ENCODE data around the gene RAB4A. TPM values are rescaled to one million over a fixed set of nuclear protein-coding genes. Genes with fewer than 3 reads are reported as not detected.
"Not testable (repeated sequence)": the region's sequence is repeated elsewhere in the genome, so short reads cannot be mapped to it uniquely, and the experiment has no call there.

The RAB4A gene
- total RNA-seq, 2 experiments from 2014 or later = 22.9 to 25.9 TPM

DNA sequence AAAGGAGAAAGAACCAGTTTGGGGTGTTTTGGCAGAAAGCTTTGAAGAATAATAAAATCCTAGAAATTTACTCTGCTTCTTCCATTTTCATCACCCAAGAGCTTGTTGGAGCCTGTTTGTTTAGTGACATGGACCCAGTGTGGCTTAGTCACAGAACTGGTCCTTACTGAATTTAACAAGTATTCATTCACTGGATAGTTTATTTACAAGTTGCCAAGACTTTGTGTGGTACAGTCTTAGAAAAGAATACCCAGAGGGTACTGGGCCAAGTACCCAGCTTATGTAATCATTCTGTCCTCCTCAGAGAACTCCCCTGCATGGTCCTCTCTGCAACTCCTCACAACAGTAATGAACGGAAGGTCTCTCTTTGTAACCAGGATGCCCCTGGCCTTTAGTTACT lies 16.4 kb downstream of the RAB4A start:
- POLR2A ChIA-PET = no interaction called here
- H3K4me3 Mint-ChIP-seq = no peak overlapping the region
- no peaks in the 10 kb centered on the region for H3K27me3 Mint-ChIP-seq
- intact Hi-C loops (cut with micrococcal nuclease) = no loop called here
- H3K4me1 Mint-ChIP-seq (ENCODE audit: low read depth) = peaks cover 38% of the 10 kb centered on the region
- no peak for DNase-seq
- H3K27ac Mint-ChIP-seq = no peak overlapping the region
- H3K36me3 Mint-ChIP-seq = peaks cover 28% of the 10 kb centered on the region
- CTCF ChIA-PET = no interaction called here
- H3K9me3 Mint-ChIP-seq = no peaks in the 10 kb centered on the region

DNA sequence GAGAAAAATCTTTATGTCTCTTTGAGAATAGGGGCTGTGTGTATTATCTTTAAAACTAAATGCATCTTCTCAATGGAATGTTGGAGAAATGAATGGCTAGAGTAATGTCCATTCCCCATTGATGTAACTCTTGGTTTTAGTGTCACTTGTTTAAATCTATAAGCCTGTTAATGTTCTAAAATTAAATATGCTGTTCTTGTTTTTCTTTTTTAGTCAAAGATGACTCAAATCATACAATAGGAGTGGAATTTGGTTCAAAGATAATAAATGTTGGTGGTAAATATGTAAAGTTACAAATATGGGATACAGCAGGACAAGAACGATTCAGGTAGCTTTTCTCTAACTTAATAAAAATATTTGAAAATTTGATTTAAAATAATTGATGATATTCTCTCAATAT lies 17.6 kb downstream of the RAB4A start:
- POLR2A ChIA-PET = no interaction called here
- CTCF ChIA-PET = no interaction called here
- intact Hi-C loops (cut with micrococcal nuclease) = no loop called here
- H3K9me3 Mint-ChIP-seq = no peaks in the 10 kb centered on the region
- H3K27me3 Mint-ChIP-seq = no peaks in the 10 kb centered on the region
- H3K27ac Mint-ChIP-seq = no peak overlapping the region
- DNase-seq = no peak
- no peak overlapping the region for H3K4me3 Mint-ChIP-seq
- peaks cover 32% of the 10 kb centered on the region for H3K4me1 Mint-ChIP-seq (ENCODE audit: low read depth)
- H3K36me3 Mint-ChIP-seq = peaks cover 24% of the 10 kb centered on the region

DNA sequence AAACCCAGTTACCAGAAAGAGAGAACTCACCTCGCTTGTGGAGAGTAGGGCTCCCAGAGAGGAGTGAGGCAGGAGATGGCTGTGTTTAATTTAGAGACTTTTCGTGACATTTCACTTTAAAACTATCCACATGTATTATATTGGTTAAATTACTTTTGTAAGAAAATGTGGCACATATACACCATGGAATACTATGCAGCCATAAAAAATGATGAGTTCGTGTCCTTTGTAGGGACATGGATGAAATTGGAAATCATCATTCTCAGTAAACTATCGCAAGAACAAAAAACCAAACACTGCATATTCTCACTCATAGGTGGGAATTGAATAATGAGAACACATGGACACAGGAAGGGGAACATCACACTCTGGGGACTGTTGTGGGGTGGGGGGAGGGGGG lies 20.8 kb downstream of the RAB4A start:
- H3K36me3 Mint-ChIP-seq = peaks cover 22% of the 10 kb centered on the region
- CTCF ChIA-PET = interaction anchor here (1.8 kb wide), 1 partner anchor 33 kb away, joined by 5 read pairs; no protein-coding TSS in a partner anchor

DNA sequence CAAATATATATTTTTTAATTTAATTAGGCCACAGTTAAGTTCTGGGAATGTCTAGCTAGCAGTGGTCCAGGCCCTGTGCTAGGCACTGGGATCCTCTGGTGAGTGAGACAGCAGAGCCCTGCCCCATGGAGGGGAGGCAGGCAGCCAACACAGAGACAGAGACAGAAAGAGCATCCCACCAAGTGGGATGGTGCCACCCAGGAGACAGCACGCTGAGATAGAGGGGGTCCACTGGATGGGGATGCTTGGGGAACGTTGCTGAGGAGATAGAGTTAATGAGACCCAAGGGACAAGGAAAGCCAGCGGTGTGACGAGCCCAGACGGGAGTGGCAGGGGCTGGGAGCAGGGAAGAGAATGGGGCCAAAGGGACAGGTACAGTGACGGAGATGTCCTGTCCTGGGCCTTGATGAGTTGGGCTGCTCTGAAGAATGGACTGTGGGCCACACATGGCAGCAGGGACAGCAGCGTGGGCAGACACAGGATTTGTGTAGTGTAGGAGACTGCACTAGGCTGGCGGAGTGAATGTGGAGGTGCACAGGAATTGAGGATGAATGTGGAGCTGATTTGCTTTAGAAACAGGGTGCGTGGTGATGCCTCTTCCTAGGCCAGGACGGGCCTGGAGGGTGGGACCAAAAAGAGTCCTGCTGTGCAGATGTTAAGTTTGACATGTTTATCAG lies 22.8 kb downstream of the RAB4A start:
- POLR2A ChIA-PET = no interaction called here
- Mint-ChIP-seq H3K4me1 (ENCODE audit: low read depth) (no peaks in the 10 kb centered on the region), H3K4me3 (no peak overlapping the region), H3K36me3 (peaks cover 18% of the 10 kb centered on the region), H3K27ac (no peak overlapping the region), H3K27me3 (no peaks in the 10 kb centered on the region), H3K9me3 (no peaks in the 10 kb centered on the region)
- intact Hi-C loops (cut with micrococcal nuclease) = loop anchor here (1.0 kb wide), 1 partner anchor 43 kb away; no protein-coding TSS in a partner anchor
- CTCF ChIA-PET = no interaction called here
- DNase-seq = no peak

More for the DNA sequence above, 20.8 kb downstream of the RAB4A start:
- H3K27me3 Mint-ChIP-seq; POLR2A ChIA-PET; DNase-seq; intact Hi-C loops (cut with micrococcal nuclease); H3K9me3 Mint-ChIP-seq; H3K4me3 Mint-ChIP-seq; H3K27ac Mint-ChIP-seq: not testable (repeated sequence)
- H3K4me1 Mint-ChIP-seq (ENCODE audit: low read depth) = peaks cover 14% of the 10 kb centered on the region

DNA sequence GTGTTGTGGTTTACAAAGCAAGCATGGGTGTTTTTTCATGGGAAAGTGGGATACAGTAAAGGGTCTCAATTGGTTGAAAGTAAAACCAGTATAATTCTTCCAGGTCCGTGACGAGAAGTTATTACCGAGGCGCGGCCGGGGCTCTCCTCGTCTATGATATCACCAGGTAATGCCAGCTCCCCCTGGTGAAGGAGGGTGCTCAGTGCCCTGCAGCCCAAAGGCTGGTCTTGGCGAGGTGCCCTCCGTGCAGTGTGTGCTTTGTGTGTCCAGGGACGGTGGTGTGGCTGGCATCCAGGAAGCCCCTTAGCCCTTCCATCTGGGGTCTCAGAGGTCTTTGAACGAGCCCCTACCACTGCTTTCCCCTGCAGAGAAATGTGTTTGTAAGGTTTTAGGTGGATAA lies 24.8 kb downstream of the RAB4A start:
- Mint-ChIP-seq H3K27me3 (no peaks in the 10 kb centered on the region), H3K4me1 (ENCODE audit: low read depth) (no peaks in the 10 kb centered on the region), H3K4me3 (no peak overlapping the region), H3K36me3 (peaks cover 21% of the 10 kb centered on the region), H3K9me3 (no peaks in the 10 kb centered on the region), H3K27ac (no peak overlapping the region)
- CTCF ChIA-PET = interaction anchor here (1.2 kb wide), 1 partner anchor 68 kb away, joined by 4 read pairs; no protein-coding TSS in a partner anchor
- DNase-seq = no peak
- POLR2A ChIA-PET = no interaction called here
- intact Hi-C loops (cut with micrococcal nuclease) = no loop called here

DNA sequence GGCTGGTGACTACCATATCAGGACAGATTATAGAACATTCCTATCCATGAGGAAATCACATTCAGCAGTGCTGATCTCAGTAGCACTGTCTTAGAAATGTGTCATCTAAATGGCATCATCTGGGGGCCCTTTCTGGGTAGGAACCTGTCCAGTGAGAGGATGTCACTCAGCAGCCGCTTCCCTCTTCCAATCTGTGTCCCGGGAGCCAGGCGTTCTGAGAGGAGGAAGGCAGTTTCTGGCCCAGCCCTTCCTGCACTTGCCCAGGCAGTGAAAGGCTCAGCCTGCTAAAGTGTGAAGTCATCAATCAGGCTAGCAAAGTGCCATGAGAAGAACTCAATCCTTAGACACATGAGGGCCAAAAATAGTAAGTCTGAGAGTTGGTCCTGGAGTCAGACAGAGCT lies 25.6 kb downstream of the RAB4A start:
- peaks cover 16% of the 10 kb centered on the region for H3K36me3 Mint-ChIP-seq
- no peaks in the 10 kb centered on the region for H3K4me1 Mint-ChIP-seq (ENCODE audit: low read depth)
- DNase-seq = no peak
- H3K27ac Mint-ChIP-seq = no peak overlapping the region
- intact Hi-C loops (cut with micrococcal nuclease) = no loop called here
- ChIA-PET CTCF (interaction anchor here (1.2 kb wide), 1 partner anchor 69 kb away, joined by 4 read pairs; no protein-coding TSS in a partner anchor), POLR2A (no interaction called here)
- H3K4me3 Mint-ChIP-seq = no peak overlapping the region
- H3K27me3 Mint-ChIP-seq = no peaks in the 10 kb centered on the region
- no peaks in the 10 kb centered on the region for H3K9me3 Mint-ChIP-seq

DNA sequence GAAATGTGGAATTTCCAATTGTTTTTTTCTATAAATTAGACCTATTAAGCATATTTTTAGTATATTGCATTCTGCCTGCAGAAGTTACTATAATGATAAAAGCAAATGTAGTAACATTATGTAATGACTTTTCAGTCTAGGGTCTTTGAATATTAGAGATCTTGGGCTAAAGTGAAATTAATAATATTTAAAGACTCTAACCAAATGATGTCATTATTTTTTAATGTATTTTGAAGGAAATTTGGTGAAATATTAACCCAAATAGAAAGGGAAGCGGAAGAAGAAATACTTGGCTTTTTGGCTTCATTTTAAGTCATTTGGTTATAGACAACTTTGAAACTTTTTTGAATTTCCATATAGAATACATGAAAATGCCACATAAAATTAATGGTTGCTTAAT lies 26.8 kb downstream of the RAB4A start:
- ChIA-PET POLR2A (no interaction called here), CTCF (no interaction called here)
- no peaks in the 10 kb centered on the region for H3K4me1 Mint-ChIP-seq (ENCODE audit: low read depth)
- H3K27me3 Mint-ChIP-seq = no peaks in the 10 kb centered on the region
- no peak for DNase-seq
- intact Hi-C loops (cut with micrococcal nuclease) = no loop called here
- no peak overlapping the region for H3K4me3 Mint-ChIP-seq
- H3K9me3 Mint-ChIP-seq = no peaks in the 10 kb centered on the region
- H3K27ac Mint-ChIP-seq = no peak overlapping the region
- peaks cover 16% of the 10 kb centered on the region for H3K36me3 Mint-ChIP-seq

DNA sequence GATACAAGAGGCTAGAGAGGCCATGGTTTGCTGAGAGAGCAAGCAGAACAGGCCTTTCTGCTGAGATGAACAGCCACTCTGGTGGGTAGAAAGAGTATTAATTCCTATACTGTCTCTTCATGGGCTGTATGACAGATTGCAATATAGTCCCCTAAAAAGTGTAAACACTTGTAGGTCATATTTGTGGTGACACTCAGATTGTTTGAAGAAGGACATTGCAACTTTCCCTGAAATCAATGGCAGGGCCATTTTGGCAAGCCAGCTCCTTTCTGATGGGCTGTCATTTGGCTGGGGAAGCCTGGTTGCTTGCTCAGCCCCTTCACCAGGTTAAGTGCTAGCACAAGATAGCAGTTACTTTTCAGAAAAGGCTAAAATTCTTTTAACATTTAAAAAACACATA lies 27.5 kb downstream of the RAB4A start:
- no peak for DNase-seq
- Mint-ChIP-seq H3K27ac (no peak overlapping the region), H3K9me3 (no peaks in the 10 kb centered on the region), H3K4me1 (ENCODE audit: low read depth) (no peaks in the 10 kb centered on the region), H3K36me3 (peaks cover 16% of the 10 kb centered on the region), H3K4me3 (no peak overlapping the region), H3K27me3 (no peaks in the 10 kb centered on the region)
- intact Hi-C loops (cut with micrococcal nuclease) = no loop called here
- ChIA-PET CTCF (interaction anchor here (0.7 kb wide), 1 partner anchor 40 kb away, joined by 3 read pairs; no protein-coding TSS in a partner anchor), POLR2A (no interaction called here)

DNA sequence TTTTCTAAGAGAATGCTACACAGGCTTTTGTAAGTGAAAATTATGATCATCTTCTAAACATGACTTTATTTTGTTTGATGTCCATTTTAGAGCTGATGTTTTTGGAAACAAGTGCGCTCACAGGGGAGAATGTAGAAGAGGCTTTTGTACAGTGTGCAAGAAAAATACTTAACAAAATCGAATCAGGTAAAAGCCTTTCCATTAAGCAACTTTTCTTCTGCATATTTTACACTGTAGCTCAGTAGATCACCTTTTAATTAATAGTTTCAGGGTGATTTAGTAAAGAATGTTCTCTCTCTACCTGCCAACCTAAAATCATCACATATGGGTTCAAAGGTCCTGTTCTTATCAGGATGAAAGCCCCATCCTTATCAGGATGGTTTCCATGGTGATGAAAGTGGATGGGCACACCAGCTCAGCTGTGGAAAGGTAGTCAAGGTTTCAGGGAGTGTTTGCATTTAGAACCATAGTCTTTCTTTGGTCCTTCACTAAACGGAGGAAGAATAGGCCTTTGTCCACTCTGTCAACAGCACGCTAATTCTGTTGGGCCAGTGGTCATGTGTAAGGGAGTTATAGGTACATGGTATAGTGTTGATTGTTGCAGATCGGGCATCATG lies 28.1 kb downstream of the RAB4A start:
- intact Hi-C loops (cut with micrococcal nuclease) = no loop called here
- no peak for DNase-seq
- H3K36me3 Mint-ChIP-seq = peaks cover 16% of the 10 kb centered on the region
- H3K27ac Mint-ChIP-seq = no peak overlapping the region
- no peak overlapping the region for H3K4me3 Mint-ChIP-seq
- ChIA-PET CTCF (no interaction called here), POLR2A (no interaction called here)
- no peaks in the 10 kb centered on the region for H3K4me1 Mint-ChIP-seq (ENCODE audit: low read depth)
- H3K9me3 Mint-ChIP-seq = no peaks in the 10 kb centered on the region
- H3K27me3 Mint-ChIP-seq = no peaks in the 10 kb centered on the region

DNA sequence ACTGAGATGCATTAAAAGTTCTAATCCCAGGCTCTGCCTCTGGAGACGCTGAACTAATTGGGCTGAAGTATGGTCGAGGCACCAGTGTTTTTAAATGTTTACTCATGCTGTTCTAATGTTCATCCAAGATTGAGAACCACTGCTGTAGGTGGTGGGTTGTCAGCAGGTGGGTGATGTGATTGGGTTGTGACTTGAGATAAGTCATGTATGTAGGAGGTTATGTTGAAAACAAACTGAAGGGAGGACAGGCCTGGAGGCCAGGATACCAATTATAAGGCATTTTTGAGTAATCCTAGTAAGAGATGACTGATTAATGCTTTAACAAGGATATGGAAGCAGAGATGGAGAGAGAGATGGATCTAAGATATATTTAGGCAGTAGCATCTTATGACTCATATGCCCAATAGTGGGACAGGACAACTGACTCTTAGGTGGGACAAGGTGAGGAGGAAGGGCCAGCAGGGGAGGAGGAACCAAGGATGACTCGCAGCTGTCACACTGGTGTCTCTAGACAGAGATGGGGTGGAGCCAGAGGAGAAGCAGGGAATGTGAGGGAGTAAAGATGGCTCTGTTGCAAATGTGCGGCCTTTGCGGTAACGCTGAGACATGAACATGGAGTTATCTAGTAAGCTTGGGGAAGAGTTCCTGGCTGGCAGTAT lies 29.3 kb downstream of the RAB4A start:
- Mint-ChIP-seq H3K9me3 (no peaks in the 10 kb centered on the region), H3K27ac (no peak overlapping the region), H3K4me3 (no peak overlapping the region), H3K4me1 (ENCODE audit: low read depth) (no peaks in the 10 kb centered on the region), H3K36me3 (peaks cover 16% of the 10 kb centered on the region), H3K27me3 (no peaks in the 10 kb centered on the region)
- ChIA-PET CTCF (no interaction called here), POLR2A (no interaction called here)
- no peak for DNase-seq
- intact Hi-C loops (cut with micrococcal nuclease) = no loop called here

DNA sequence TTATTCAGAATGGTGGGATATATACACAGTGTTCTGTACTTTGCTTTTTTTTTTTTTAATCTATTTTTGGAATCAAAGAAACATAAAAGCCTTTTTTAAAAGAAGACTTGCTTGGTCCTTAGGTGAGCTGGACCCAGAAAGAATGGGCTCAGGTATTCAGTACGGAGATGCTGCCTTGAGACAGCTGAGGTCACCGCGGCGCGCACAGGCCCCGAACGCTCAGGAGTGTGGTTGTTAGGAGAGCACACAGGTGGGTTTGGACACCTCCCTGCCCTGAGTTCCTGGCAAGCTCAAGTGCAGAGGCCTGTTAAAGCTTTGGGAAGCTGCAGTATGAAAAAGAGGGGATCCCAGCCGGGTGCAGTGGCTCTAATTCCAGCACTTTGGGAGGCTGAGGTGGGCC lies 31.8 kb downstream of the RAB4A start:
- H3K36me3 Mint-ChIP-seq = peaks cover 21% of the 10 kb centered on the region
- CTCF ChIA-PET = no interaction called here
- no peak overlapping the region for H3K27ac Mint-ChIP-seq

DNA sequence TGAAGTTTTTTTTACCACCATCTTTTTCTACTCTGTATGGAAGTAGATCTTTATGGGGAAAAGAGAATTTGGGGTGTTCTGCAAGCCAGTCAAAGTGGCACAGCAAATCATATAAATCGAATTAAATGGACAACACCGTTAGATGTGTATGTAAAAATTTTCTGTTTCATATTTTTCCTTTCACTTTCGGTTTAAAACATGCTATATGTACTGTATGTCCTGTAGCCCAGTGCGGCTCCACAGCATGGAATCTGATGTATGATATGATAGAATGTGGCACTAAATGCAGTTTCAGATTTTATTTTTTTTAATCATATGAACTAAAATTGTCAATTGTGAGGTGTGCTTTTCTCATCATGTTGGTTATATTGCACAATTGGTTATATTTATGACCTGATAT lies 32.9 kb downstream of the RAB4A start:
- CTCF ChIA-PET = no interaction called here
- H3K27me3 Mint-ChIP-seq = no peaks in the 10 kb centered on the region
- POLR2A ChIA-PET = no interaction called here
- no peaks in the 10 kb centered on the region for H3K4me1 Mint-ChIP-seq (ENCODE audit: low read depth)
- peaks cover 21% of the 10 kb centered on the region for H3K36me3 Mint-ChIP-seq
- no peak overlapping the region for H3K27ac Mint-ChIP-seq
- H3K4me3 Mint-ChIP-seq = no peak overlapping the region
- H3K9me3 Mint-ChIP-seq = no peaks in the 10 kb centered on the region
- intact Hi-C loops (cut with micrococcal nuclease) = no loop called here
- no peak for DNase-seq

More for the DNA sequence above, 31.8 kb downstream of the RAB4A start:
- intact Hi-C loops (cut with micrococcal nuclease) = no loop called here
- no peaks in the 10 kb centered on the region for H3K9me3 Mint-ChIP-seq
- no peaks in the 10 kb centered on the region for H3K4me1 Mint-ChIP-seq (ENCODE audit: low read depth)
- H3K27me3 Mint-ChIP-seq = no peaks in the 10 kb centered on the region
- no peak for DNase-seq
- H3K4me3 Mint-ChIP-seq = no peak overlapping the region
- POLR2A ChIA-PET = no interaction called here

DNA sequence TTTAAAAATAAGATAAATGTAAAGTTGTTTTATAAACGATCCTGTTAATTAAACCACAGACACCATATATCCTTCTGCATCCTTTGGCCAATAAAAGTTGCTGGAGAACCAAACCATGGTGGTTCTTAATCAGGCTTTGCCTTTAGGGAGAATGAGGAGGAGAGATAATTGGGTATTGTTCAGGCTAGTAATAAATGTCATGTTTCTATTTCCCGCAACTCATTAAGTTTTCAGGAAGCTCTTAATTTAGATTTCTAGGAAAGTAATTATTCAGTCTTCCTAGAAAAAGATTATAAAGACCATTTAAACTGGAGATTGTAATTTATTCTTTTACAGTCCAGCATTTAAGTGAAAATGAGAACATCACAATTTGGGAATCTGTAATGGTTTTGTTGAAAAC lies 34.5 kb downstream of the RAB4A start:
- peaks cover 13% of the 10 kb centered on the region for H3K36me3 Mint-ChIP-seq
- intact Hi-C loops (cut with micrococcal nuclease) = no loop called here
- no peak overlapping the region for H3K4me3 Mint-ChIP-seq
- no peaks in the 10 kb centered on the region for H3K9me3 Mint-ChIP-seq
- POLR2A ChIA-PET = no interaction called here
- CTCF ChIA-PET = interaction anchor here (0.6 kb wide), 1 partner anchor 171 kb away, joined by 3 read pairs; no protein-coding TSS in a partner anchor
- H3K27ac Mint-ChIP-seq = no peak overlapping the region
- no peak for DNase-seq
- no peaks in the 10 kb centered on the region for H3K4me1 Mint-ChIP-seq (ENCODE audit: low read depth)
- H3K27me3 Mint-ChIP-seq = no peaks in the 10 kb centered on the region

Data from activated CD4-positive, alpha-beta memory T cell treated with anti-CD3 and anti-CD28 coated beads for 36 hours (primary cell).